ENCODE measurements around the gene CLPTM1L.

Gene CLPTM1L

DNA sequence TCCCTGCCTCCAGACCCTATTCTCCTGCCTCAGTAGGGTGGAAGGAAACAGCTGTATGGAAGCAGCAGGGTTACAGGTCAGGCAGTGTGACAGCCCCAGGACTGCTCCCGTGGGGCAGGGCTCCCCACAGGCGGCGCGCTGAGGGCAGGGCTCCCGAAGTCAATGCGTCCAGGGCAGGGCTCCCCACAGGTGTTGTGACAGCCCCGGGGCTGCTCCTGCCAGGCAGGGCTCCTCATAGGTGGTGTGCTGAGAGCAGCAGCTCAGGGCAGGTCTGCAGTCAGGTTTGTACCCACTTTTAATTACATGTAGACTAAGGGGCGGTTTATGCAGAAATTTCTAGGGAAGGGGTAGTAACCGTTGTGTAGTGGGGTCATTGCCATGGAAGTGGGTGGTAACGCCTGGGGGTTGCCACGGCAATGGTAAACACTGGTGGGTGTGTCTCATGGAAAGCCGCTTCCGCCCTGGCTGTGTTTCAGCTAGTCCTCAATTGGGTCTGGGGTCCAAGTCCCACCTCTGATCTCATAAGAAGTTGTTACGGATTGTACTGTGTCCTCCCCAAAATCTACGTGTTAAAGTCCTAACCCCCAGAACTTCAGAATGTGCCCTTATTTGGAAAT, 33.4 kb downstream of the CLPTM1L start:
- H3K36me3 ChIP-seq = peaks cover 3% of the 10 kb centered on the region
- TF ChIP-seq, protein P1, sequence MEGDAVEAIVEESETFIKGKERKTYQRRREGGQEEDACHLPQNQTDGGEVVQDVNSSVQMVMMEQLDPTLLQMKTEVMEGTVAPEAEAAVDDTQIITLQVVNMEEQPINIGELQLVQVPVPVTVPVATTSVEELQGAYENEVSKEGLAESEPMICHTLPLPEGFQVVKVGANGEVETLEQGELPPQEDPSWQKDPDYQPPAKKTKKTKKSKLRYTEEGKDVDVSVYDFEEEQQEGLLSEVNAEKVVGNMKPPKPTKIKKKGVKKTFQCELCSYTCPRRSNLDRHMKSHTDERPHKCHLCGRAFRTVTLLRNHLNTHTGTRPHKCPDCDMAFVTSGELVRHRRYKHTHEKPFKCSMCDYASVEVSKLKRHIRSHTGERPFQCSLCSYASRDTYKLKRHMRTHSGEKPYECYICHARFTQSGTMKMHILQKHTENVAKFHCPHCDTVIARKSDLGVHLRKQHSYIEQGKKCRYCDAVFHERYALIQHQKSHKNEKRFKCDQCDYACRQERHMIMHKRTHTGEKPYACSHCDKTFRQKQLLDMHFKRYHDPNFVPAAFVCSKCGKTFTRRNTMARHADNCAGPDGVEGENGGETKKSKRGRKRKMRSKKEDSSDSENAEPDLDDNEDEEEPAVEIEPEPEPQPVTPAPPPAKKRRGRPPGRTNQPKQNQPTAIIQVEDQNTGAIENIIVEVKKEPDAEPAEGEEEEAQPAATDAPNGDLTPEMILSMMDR (IDR thresholded peaks at IDR 0.05) = no peak
- H3K4me3 ChIP-seq (ENCODE audit: low read depth in 1 of 2, low read length in 1 of 2) = no peak overlapping the region
- peaks cover 65% of the 10 kb centered on the region for H3K27me3 ChIP-seq
- peaks cover 0 to 5% of the 10 kb centered on the region in 2 experiments for H3K4me1 ChIP-seq (ENCODE audit: control insufficient read depth in 1 of 2, insufficient read depth in 1 of 2, low read depth in 1 of 2, low read length in 1 of 2)
- no peak overlapping the region for H3K27ac ChIP-seq
- H3K9me3 ChIP-seq = no peaks in the 10 kb centered on the region

DNA sequence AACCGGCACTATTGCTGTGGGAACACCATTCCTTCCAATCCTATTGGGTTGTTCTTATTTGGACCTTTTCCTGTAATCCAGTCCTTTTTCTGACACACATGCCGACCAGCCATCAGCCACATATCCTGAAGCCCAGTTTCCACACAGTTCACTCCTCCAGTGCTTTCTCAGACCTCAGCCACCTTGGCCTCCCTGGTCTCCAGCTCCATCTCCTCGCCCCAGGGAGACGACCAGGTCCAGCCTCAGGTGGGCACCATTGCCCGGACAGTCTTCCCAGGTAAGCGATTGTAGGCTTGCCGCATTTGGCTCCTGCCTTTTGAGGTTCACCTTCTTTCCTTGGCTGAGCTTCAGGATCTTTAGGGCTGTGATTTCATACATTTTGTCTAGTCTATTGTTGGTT, 34.8 kb downstream of the CLPTM1L start:
- H3K27ac ChIP-seq = no peak overlapping the region
- H3K4me3 ChIP-seq (ENCODE audit: low read depth in 1 of 2, low read length in 1 of 2) = no peak overlapping the region
- H3K4me1 ChIP-seq (ENCODE audit: control insufficient read depth in 1 of 2, insufficient read depth in 1 of 2, low read depth in 1 of 2, low read length in 1 of 2) = peaks cover 0 to 5% of the 10 kb centered on the region in 2 experiments
- TF ChIP-seq, protein P1 (IDR thresholded peaks at IDR 0.05) = no peak
- no peaks in the 10 kb centered on the region for H3K9me3 ChIP-seq
- H3K36me3 ChIP-seq = no peaks in the 10 kb centered on the region
- H3K27me3 ChIP-seq = peaks cover 51% of the 10 kb centered on the region

DNA sequence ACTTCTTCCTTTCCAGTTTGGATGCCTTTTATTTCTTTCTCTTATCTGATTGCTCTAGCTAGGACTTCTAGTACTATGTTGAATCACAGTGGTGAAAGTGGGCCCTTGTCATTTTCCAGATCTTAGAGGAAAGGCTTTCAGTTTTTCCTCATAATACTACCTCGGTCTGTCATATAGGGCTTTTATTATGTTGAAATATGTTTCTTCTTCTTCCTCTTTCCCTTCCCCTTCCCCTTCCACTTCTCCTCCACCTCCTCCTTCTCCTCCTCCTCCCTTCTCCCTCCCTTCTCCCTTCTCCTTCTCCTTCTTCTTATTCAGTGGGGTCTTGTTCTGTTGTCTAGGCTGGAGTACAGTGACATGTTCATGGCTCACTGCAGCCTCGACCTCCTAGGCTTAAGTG, 40.9 kb downstream of the CLPTM1L start:
- no peaks in the 10 kb centered on the region for H3K9me3 ChIP-seq
- no peaks in the 10 kb centered on the region for H3K4me1 ChIP-seq (ENCODE audit: control insufficient read depth in 1 of 2, insufficient read depth in 1 of 2, low read depth in 1 of 2, low read length in 1 of 2)
- H3K36me3 ChIP-seq = no peaks in the 10 kb centered on the region
- H3K4me3 ChIP-seq (ENCODE audit: low read depth in 1 of 2, low read length in 1 of 2) = no peak overlapping the region
- TF ChIP-seq, protein P1 (IDR thresholded peaks at IDR 0.05) = no peak
- H3K27me3 ChIP-seq = no peaks in the 10 kb centered on the region
- H3K27ac ChIP-seq = no peak overlapping the region

DNA sequence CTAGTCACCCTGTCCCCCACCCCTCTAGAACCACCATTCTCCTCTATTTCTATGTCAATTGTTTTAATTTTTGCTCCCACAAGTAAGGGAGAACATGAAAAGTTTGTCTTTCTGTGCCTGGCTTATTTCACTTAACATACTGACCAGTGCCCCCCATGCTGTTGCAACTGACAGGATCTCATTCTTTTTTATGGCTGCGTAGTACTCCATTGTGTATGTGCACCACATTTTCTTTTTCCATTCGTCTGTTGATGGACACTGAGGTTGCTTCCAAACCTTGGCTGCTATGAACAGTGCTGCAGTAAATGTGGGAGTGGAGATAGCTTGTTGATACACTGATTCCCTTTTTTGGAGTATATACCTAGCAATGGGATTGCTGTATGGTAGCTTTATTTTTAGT, 42.6 kb downstream of the CLPTM1L start:
- Histone ChIP-seq H3K27me3 (peaks cover 8% of the 10 kb centered on the region), H3K27ac (no peak overlapping the region), H3K4me1 (ENCODE audit: control insufficient read depth in 1 of 2, insufficient read depth in 1 of 2, low read depth in 1 of 2, low read length in 1 of 2) (no peaks in the 10 kb centered on the region), H3K36me3 (no peaks in the 10 kb centered on the region), H3K9me3 (no peaks in the 10 kb centered on the region), H3K4me3 (ENCODE audit: low read depth in 1 of 2, low read length in 1 of 2) (no peak overlapping the region)
- TF ChIP-seq, protein P1 (IDR thresholded peaks at IDR 0.05) = no peak

DNA sequence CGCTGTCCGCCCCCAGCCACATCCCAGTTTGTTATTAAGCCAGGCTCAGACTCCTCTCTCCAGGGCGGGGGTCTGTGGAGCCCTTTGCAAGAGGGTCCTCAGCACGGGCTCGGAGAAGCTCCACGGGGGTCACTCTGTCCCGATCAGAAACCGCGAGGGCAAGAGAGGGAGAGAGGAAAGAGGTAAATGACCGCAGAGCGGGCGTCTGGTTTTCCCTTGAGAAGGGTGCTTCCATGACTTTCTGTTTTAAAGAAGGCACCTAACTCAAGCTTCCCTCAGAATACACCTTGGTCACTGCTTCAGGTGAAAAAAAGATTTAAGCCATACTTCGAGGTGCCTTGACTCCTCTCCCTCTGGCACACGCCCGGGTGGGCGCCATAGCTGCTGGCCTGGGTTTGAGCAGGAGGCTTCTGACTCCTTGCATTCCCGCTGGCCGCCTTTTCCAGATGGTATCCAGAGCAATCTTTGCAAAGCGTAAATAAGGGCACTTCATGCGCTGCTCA, 44.3 kb downstream of the CLPTM1L start:
- no peaks in the 10 kb centered on the region for H3K36me3 ChIP-seq
- no peaks in the 10 kb centered on the region for H3K9me3 ChIP-seq
- no peaks in the 10 kb centered on the region for H3K4me1 ChIP-seq (ENCODE audit: control insufficient read depth in 1 of 2, insufficient read depth in 1 of 2, low read depth in 1 of 2, low read length in 1 of 2)
- H3K27me3 ChIP-seq = peaks cover 25% of the 10 kb centered on the region
- H3K27ac ChIP-seq = no peak overlapping the region
- TF ChIP-seq, protein P1 (IDR thresholded peaks at IDR 0.05) = no peak
- H3K4me3 ChIP-seq (ENCODE audit: low read depth in 1 of 2, low read length in 1 of 2) = no peak overlapping the region
